OCI-M2 (cell line): Measurements from ENCODE around the gene HLA-DPA1.
"Not testable (repeated sequence)": the region's sequence is repeated elsewhere in the genome, so short reads cannot be mapped to it uniquely, and the experiment has no call there.

Experiments used
- DNase-seq: peaks from one replicate; lab custom pipeline; 2025; ENCODE audit not compliant: unreplicated experiment; lab: John Stamatoyannopoulos, UW

Gene HLA-DPA1

DNA sequence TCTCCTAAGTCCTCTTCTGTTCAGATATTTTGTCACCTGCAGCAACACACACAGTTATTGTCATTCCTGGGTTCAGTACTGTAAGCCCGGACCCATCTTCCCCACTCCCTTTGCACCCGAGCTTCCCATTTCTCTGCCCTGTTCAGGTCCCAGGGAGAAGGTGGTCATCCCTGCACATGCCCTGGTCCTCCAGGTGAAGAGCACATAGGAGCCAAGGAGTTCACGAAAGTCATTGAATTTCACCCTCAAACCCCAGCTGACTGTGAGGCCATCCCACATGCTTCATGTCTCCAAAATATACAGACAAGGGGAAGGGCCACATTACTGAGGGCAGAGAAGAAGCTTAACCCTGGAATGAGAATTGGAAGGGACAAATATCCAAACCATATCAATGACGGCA lies 8.1 kb downstream of the HLA-DPA1 start:
- no peak for DNase-seq

DNA sequence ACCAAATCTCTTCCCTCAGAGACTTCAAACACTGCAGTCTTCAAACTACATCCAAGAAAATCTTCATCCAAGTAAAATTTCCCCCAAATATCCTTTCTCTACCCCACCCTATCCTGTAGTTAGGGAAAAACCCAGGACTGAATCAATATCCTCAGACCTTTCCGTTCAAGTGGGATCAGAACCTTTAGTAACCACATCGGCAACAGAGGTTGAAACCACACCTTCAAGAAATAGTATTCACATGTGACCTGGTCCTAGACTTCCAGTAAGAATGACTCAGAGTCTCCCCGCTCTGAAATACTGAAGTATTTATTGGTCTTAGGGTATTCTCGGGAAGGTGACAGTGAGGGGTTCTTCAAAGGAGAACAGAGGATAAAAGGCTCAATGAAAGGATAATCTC lies 8.7 kb downstream of the HLA-DPA1 start:
- DNase-seq = no peak

DNA sequence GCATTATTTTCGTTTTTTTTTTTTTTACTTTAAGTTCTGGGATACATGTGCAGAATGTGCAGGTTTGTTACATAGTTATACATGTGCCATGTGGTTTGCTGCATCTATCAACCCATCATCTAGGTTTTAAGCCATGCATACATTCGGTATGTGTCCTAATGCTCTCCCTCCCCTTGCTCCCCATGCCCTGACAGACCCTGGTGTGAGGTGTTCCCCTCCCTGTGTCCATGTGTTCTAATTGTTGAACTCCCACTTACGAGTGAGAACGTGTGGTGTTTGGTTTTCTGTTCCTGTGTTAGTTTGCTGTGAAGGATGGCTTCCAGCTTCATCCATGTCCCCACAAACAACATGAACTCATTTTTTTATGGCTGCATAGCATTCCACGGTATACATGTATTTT lies 10.0 kb downstream of the HLA-DPA1 start:
- DNase-seq = not testable (repeated sequence)

GRCh38 chr6:33061987-33062386 lies 11.5 kb downstream of the HLA-DPA1 start:
- no peak for DNase-seq

DNA sequence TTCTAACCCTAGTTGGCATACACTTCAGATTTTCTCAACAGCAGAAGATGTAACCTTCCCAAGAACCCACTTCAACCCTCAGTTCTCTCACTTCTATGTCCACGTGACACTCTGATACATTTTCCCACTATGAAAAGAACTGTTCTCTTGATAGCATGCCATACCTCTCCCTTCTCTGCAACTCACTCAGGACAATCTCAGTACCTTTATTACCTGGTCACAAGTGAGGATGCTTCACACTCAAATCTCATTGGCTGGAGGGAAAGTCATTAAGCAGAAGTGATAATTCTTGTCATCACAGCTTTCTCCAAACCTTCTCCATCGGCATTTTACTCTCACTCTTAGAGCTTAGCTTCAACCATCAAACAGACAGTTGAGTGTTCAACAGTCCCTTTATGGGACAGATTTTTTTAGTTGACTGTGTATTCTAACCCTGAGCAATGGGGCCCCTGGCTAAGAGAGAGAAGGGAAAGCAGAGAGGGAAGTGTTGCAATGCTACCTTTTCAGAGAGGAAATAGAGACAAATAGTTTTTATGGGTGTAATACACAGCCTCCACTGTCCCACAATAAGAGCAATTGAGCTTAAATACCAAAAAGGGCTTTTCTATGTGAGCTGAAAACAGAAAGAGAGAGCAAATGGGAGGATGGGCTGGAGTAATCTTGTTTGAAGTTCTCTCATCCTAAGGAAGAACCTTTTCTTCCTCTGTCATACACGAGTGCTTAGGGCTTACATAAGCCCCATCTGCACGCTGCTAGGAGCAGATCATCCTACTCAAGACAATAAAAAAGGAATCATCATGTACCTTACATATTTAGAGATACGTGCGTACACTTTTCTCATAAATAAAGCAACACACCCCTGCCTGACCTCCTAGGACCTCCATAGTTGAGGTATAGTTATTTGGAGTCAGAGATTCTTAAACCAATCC lies 16.0 kb downstream of the HLA-DPA1 start:
- no peak for DNase-seq

GRCh38 chr6:33053230-33053629 lies 20.2 kb downstream of the HLA-DPA1 start:
- DNase-seq = no peak

GRCh38 chr6:33052627-33053026 lies 20.8 kb downstream of the HLA-DPA1 start:
- DNase-seq = no peak

DNA sequence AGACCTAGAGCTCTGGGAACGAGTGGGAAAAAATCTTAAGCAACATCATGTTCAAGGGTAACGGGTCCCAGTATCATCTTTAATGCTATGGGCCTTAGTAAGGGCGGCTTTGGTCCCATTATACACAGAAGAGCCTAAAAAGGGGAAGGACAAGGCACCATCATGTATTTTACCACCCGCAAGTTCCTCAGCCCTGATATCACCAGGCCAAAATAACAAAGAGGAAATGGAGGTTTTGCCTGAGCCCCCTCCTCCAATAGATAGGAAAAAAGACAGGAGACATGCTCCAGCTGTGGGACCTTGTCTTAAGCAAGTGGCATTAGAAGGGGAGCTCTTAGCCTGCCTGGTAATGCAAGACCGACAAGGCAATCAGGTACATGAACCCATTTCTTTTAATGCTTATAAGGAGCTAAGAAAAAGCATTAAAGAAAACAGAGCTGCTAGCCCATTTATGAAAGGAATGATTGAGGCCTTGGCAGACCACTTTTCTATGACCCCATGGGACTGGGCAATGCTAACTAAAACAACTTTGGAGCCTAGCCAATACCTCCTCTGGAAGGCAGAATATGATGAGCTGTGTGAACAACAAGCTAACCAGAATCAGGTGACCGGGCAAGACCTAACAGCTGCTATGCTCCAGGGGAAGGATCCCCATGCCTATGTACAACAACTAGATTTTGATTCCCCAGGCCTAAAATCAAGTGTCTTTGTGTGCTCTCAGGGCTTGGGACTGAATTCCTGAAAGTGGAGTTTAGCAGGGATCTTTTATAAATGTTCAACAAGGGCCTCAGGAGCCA lies 23.2 kb downstream of the HLA-DPA1 start:
- DNase-seq = no peak

GRCh38 chr6:33049323-33050013 lies 24.0 kb downstream of the HLA-DPA1 start:
- DNase-seq = no peak

- DNase-seq = no peak
Measured at GRCh38 chr6:33040157-33040556, 33.3 kb downstream of the HLA-DPA1 start.

GRCh38 chr6:33036535-33036934 lies 36.9 kb downstream of the HLA-DPA1 start:
- DNase-seq = no peak

- no peak for DNase-seq
Measured at GRCh38 chr6:33034554-33034953, 38.9 kb downstream of the HLA-DPA1 start.

- DNase-seq = no peak
Measured at GRCh38 chr6:33030245-33030644, 43.2 kb downstream of the HLA-DPA1 start.

GRCh38 chr6:33029328-33030184 lies 43.9 kb downstream of the HLA-DPA1 start:
- DNase-seq = no peak

GRCh38 chr6:33028220-33028849 lies 45.1 kb downstream of the HLA-DPA1 start:
- DNase-seq = no peak

- no peak for DNase-seq
Measured at GRCh38 chr6:33024521-33024920, 48.9 kb downstream of the HLA-DPA1 start.

DNA sequence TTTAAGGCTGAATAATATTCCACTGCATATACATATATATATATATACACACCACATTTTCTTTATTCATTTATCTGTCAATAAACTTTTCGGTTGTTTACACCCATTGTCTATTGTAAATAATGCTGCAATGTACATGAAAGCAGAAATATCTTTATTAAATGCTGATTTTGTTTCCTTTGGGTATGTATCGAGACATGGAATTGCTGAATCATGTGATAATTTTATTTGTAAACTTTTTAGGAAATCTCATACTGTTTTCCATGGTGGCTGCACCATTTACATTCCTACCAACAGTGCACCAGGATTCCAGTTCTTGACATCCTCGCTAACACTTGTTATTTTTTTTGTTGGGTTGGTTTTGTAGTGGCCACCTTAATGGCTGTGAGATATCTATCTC lies 49.9 kb downstream of the HLA-DPA1 start:
- no peak for DNase-seq

DNA sequence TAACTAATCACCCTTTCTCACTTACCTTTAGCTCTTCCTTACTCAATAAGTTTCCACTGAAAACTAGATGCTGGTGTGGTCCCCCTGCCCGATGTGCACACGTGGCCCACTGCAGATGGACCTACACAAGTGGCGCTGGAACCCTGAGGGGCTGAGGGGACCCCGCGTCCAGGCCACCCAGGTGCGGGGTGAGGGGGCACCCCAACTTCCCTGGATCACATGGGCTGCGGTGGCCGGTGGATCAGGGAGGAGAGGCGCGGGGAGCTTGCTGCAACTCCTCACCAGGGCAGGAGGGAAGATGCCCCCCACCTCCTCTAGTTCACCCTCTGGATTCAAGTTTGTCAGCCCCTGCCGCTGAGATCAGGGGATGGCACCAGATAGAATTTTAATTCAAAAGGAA lies 51.5 kb downstream of the HLA-DPA1 start:
- DNase-seq = no peak

GRCh38 chr6:33019372-33019771 lies 54.1 kb downstream of the HLA-DPA1 start:
- no peak for DNase-seq

- no peak for DNase-seq
Measured at GRCh38 chr6:33018904-33019303, 54.5 kb downstream of the HLA-DPA1 start.
